ENCODE measurements around the gene RALGAPA1. TPM values are rescaled to one million over a fixed set of nuclear protein-coding genes. Genes with fewer than 3 reads are reported as not detected.

Gene RALGAPA1
- total and polyA plus RNA-seq, 2 of the 13 experiments (the other 11 are each of a cell fraction or from before 2014, with no cell fraction given), result 65.0 to 89.2 TPM

DNA sequence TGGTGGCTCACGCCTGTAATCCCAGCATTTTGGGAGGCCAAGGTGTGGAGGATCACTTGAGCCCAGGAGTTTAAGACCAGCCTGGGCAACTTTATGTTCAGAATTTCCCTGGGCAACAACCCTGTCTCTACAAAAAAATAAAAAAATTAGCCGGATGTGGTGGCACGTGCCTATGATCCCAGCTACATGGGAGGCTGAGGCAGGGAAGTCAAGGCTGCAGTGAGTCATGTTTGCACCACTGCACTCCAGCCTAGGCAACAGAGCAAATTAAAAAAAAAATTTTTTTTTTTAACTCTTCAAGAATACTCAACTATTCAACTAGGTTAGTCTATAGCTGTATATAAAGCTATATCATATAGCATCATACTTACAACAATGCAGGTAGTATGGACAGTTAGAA lies 113.0 kb downstream of the RALGAPA1 start (continued):
- TF ChIP-seq KLF12 (CRISPR knock-in tag; IDR thresholded peaks at IDR 0.05; ENCODE audit: borderline replicate concordance), result no peak
- TF ChIP-seq ZNF460 (CRISPR knock-in tag; IDR thresholded peaks at IDR 0.05; ENCODE audit: borderline replicate concordance), result no peak

- WGBS (ENCODE audit: low lambda C conversion rate), result 93% methylated on average over 1 of the region's 1 CpG
- H3K27ac ChIP-seq (ENCODE audit: extremely low read length, insufficient read depth, low read length), result no peak overlapping the region
- H3K9ac ChIP-seq (ENCODE audit: insufficient read depth, low read depth, low read length), result no peak overlapping the region
- no peaks in the 10 kb centered on the region; a peak in 2 of 5 replicates for H3K36me3 ChIP-seq (replicated peaks in 1 of 2; ENCODE audit: control insufficient read depth in 1 of 2, insufficient read depth in 2 of 2, low read length in 2 of 2)
- H3K9me3 ChIP-seq (ENCODE audit: low read length), result no peaks in the 10 kb centered on the region
- CTCF ChIA-PET (ENCODE audit: low intra/inter-chr PET ratio, low total read pairs), result no interaction called here
- no peaks in the 10 kb centered on the region for H3K79me2 ChIP-seq (ENCODE audit: insufficient read depth, low read length)
- no peak overlapping the region for H3K4me2 ChIP-seq (ENCODE audit: low read depth, low read length)
- no peaks in the 10 kb centered on the region for H4K20me1 ChIP-seq (ENCODE audit: insufficient read depth, low read length)
- H3K27me3 ChIP-seq (ENCODE audit: control insufficient read depth in 1 of 2, insufficient read depth in 2 of 2, low read length in 2 of 2), result no peaks in the 10 kb centered on the region
- POLR2A ChIA-PET, result no interaction called here
- DNase-seq (ENCODE audit: low spot score) (no peak), FAIRE-seq (no peak), ATAC-seq (no peak)
- no TSS peak for BruUV-seq (replicated peaks)
- no peaks in the 10 kb centered on the region for H3K4me1 ChIP-seq (ENCODE audit: insufficient read depth, low read length)
- intact Hi-C loops (cut with micrococcal nuclease; ENCODE audit: unreplicated experiment), result no loop called here
- in situ Hi-C loops (cut with HindIII; ENCODE audit: extremely low pct_ligation_motif_present, low pct_unique_long_range_greater_than_20kb), result loop anchor here (10.0 kb wide), 1 partner anchor 119 kb away; no protein-coding TSS in a partner anchor
- H2AFZ ChIP-seq (ENCODE audit: low read length), result no peak overlapping the region
- H3K4me3 ChIP-seq (replicated peaks in 1 of 3; ENCODE audit: insufficient read depth in 1 of 3, low read depth in 2 of 3, low read length in 3 of 3), result no peak overlapping the region
- TF ChIP-seq TIGD3 (CRISPR knock-in tag; IDR thresholded peaks at IDR 0.05; ENCODE audit: borderline replicate concordance) (no peak), ZNF646 (CRISPR knock-in tag; IDR thresholded peaks at IDR 0.05) (no peak), CEBPB (IDR thresholded peaks at IDR 0.05; ENCODE audit: borderline replicate concordance, low read depth, low read length) (no peak), REST (IDR thresholded peaks at IDR 0.05; ENCODE audit: borderline replicate concordance in 1 of 2, low read depth in 1 of 2, low read length in 2 of 2) (no peak)
Observed at GRCh38 chr14:35695647-35696046, 113.4 kb downstream of the RALGAPA1 start.
